Measurements from ENCODE around the gene GABRG3.

Gene GABRG3

GRCh38 chr15:27458345-27459084 is 487.5 kb downstream of the GABRG3 start:
- WGBS = 95% methylated on average over 14 of the region's 14 CpGs
- H3K27ac ChIP-seq (ENCODE audit: low read depth, low read length) = no peak overlapping the region
- no peak overlapping the region for H3K4me3 ChIP-seq (ENCODE audit: low read length)
- no peak overlapping the region for H3K9ac ChIP-seq (ENCODE audit: low read depth, low read length)
- no peaks in the 10 kb centered on the region for H3K9me3 ChIP-seq (ENCODE audit: insufficient read depth, low read depth, low read length)
- H3K4me1 ChIP-seq (ENCODE audit: insufficient read depth, low read length) = no peaks in the 10 kb centered on the region
- H3K27me3 ChIP-seq (ENCODE audit: insufficient read depth, low read length) = no peaks in the 10 kb centered on the region
- no peaks in the 10 kb centered on the region for H3K36me3 ChIP-seq (ENCODE audit: insufficient read depth, low read length)

- Histone ChIP-seq H3K27ac (ENCODE audit: low read depth, low read length) (no peak overlapping the region), H3K36me3 (ENCODE audit: insufficient read depth, low read length) (no peaks in the 10 kb centered on the region), H3K9ac (ENCODE audit: low read depth, low read length) (no peak overlapping the region), H3K27me3 (ENCODE audit: insufficient read depth, low read length) (no peaks in the 10 kb centered on the region), H3K4me3 (ENCODE audit: low read length) (no peak overlapping the region), H3K4me1 (ENCODE audit: insufficient read depth, low read length) (no peaks in the 10 kb centered on the region), H3K9me3 (ENCODE audit: insufficient read depth, low read depth, low read length) (no peaks in the 10 kb centered on the region)
- WGBS = 92% methylated on average over 4 of the region's 4 CpGs
These were observed 488.9 kb downstream of the GABRG3 start for GRCh38 chr15:27459836-27460235.

GRCh38 chr15:27461181-27461580 is 490.2 kb downstream of the GABRG3 start:
- Histone ChIP-seq H3K4me1 (ENCODE audit: insufficient read depth, low read length) (no peaks in the 10 kb centered on the region), H3K9ac (ENCODE audit: low read depth, low read length) (no peak overlapping the region), H3K27ac (ENCODE audit: low read depth, low read length) (no peak overlapping the region), H3K27me3 (ENCODE audit: insufficient read depth, low read length) (no peaks in the 10 kb centered on the region), H3K9me3 (ENCODE audit: insufficient read depth, low read depth, low read length) (no peaks in the 10 kb centered on the region), H3K36me3 (ENCODE audit: insufficient read depth, low read length) (no peaks in the 10 kb centered on the region), H3K4me3 (ENCODE audit: low read length) (no peak overlapping the region)
- WGBS = 96% methylated on average over 5 of the region's 5 CpGs

- 92% methylated on average over 7 of the region's 8 CpGs for WGBS
- H3K27ac ChIP-seq (ENCODE audit: low read depth, low read length) = no peak overlapping the region
- no peaks in the 10 kb centered on the region for H3K36me3 ChIP-seq (ENCODE audit: insufficient read depth, low read length)
- H3K4me1 ChIP-seq (ENCODE audit: insufficient read depth, low read length) = no peaks in the 10 kb centered on the region
- H3K27me3 ChIP-seq (ENCODE audit: insufficient read depth, low read length) = no peaks in the 10 kb centered on the region
- no peaks in the 10 kb centered on the region for H3K9me3 ChIP-seq (ENCODE audit: insufficient read depth, low read depth, low read length)
- H3K9ac ChIP-seq (ENCODE audit: low read depth, low read length) = no peak overlapping the region
- no peak overlapping the region for H3K4me3 ChIP-seq (ENCODE audit: low read length)
These were observed 492.6 kb downstream of the GABRG3 start for GRCh38 chr15:27463525-27464088.

- H3K9me3 ChIP-seq (ENCODE audit: insufficient read depth, low read depth, low read length) = no peaks in the 10 kb centered on the region
- no peak overlapping the region for H3K27ac ChIP-seq (ENCODE audit: low read depth, low read length)
- no peaks in the 10 kb centered on the region for H3K4me1 ChIP-seq (ENCODE audit: insufficient read depth, low read length)
- H3K36me3 ChIP-seq (ENCODE audit: insufficient read depth, low read length) = no peaks in the 10 kb centered on the region
- H3K27me3 ChIP-seq (ENCODE audit: insufficient read depth, low read length) = no peaks in the 10 kb centered on the region
- 76% methylated on average over 8 of the region's 10 CpGs for WGBS
- H3K4me3 ChIP-seq (ENCODE audit: low read length) = no peak overlapping the region
- H3K9ac ChIP-seq (ENCODE audit: low read depth, low read length) = no peak overlapping the region
These were observed 494.1 kb downstream of the GABRG3 start for GRCh38 chr15:27464941-27465612.

GRCh38 chr15:27466758-27467157 is 495.8 kb downstream of the GABRG3 start:
- Histone ChIP-seq H3K4me1 (ENCODE audit: insufficient read depth, low read length) (no peaks in the 10 kb centered on the region), H3K4me3 (ENCODE audit: low read length) (no peak overlapping the region), H3K9me3 (ENCODE audit: insufficient read depth, low read depth, low read length) (peaks cover 7% of the 10 kb centered on the region; the same call in 1 of the 2 replicates), H3K9ac (ENCODE audit: low read depth, low read length) (no peak overlapping the region), H3K27me3 (ENCODE audit: insufficient read depth, low read length) (no peaks in the 10 kb centered on the region), H3K27ac (ENCODE audit: low read depth, low read length) (no peak overlapping the region), H3K36me3 (ENCODE audit: insufficient read depth, low read length) (no peaks in the 10 kb centered on the region)
- 96% methylated on average over 1 of the region's 2 CpGs for WGBS

- no peaks in the 10 kb centered on the region for H3K27me3 ChIP-seq (ENCODE audit: insufficient read depth, low read length)
- H3K9ac ChIP-seq (ENCODE audit: low read depth, low read length) = no peak overlapping the region
- no peak overlapping the region for H3K4me3 ChIP-seq (ENCODE audit: low read length)
- H3K27ac ChIP-seq (ENCODE audit: low read depth, low read length) = no peak overlapping the region
- H3K4me1 ChIP-seq (ENCODE audit: insufficient read depth, low read length) = no peaks in the 10 kb centered on the region
- H3K9me3 ChIP-seq (ENCODE audit: insufficient read depth, low read depth, low read length) = peaks cover 7% of the 10 kb centered on the region; the same call in 1 of the 2 replicates
- no peaks in the 10 kb centered on the region for H3K36me3 ChIP-seq (ENCODE audit: insufficient read depth, low read length)
- WGBS = 93% methylated on average over 3 of the region's 3 CpGs
These were observed 497.2 kb downstream of the GABRG3 start for GRCh38 chr15:27468151-27468591.

- WGBS = 86% methylated on average over 1 of the region's 1 CpG
- H3K9me3 ChIP-seq (ENCODE audit: insufficient read depth, low read depth, low read length) = peaks cover 7% of the 10 kb centered on the region; the same call in 1 of the 2 replicates
- H3K36me3 ChIP-seq (ENCODE audit: insufficient read depth, low read length) = no peaks in the 10 kb centered on the region
- H3K27ac ChIP-seq (ENCODE audit: low read depth, low read length) = no peak overlapping the region
- no peaks in the 10 kb centered on the region for H3K27me3 ChIP-seq (ENCODE audit: insufficient read depth, low read length)
- no peaks in the 10 kb centered on the region for H3K4me1 ChIP-seq (ENCODE audit: insufficient read depth, low read length)
- H3K4me3 ChIP-seq (ENCODE audit: low read length) = no peak overlapping the region
- H3K9ac ChIP-seq (ENCODE audit: low read depth, low read length) = no peak overlapping the region
These were observed 502.9 kb downstream of the GABRG3 start for GRCh38 chr15:27473845-27474244.

- no peaks in the 10 kb centered on the region for H3K27me3 ChIP-seq (ENCODE audit: insufficient read depth, low read length)
- no peaks in the 10 kb centered on the region for H3K36me3 ChIP-seq (ENCODE audit: insufficient read depth, low read length)
- H3K4me1 ChIP-seq (ENCODE audit: insufficient read depth, low read length) = no peaks in the 10 kb centered on the region
- 96% methylated on average over 4 of the region's 4 CpGs for WGBS
- no peak overlapping the region for H3K9ac ChIP-seq (ENCODE audit: low read depth, low read length)
- no peak overlapping the region for H3K27ac ChIP-seq (ENCODE audit: low read depth, low read length)
- H3K4me3 ChIP-seq (ENCODE audit: low read length) = no peak overlapping the region
- H3K9me3 ChIP-seq (ENCODE audit: insufficient read depth, low read depth, low read length) = peaks cover 7% of the 10 kb centered on the region; the same call in 1 of the 2 replicates
These were observed 504.4 kb downstream of the GABRG3 start for GRCh38 chr15:27475395-27475794.

- 85% methylated on average over 4 of the region's 4 CpGs for WGBS
- no peak overlapping the region for H3K27ac ChIP-seq (ENCODE audit: low read depth, low read length)
- H3K36me3 ChIP-seq (ENCODE audit: insufficient read depth, low read length) = no peaks in the 10 kb centered on the region
- H3K9ac ChIP-seq (ENCODE audit: low read depth, low read length) = no peak overlapping the region
- peaks cover 2% of the 10 kb centered on the region; the same call in 1 of the 2 replicates for H3K9me3 ChIP-seq (ENCODE audit: insufficient read depth, low read depth, low read length)
- no peaks in the 10 kb centered on the region for H3K27me3 ChIP-seq (ENCODE audit: insufficient read depth, low read length)
- H3K4me3 ChIP-seq (ENCODE audit: low read length) = no peak overlapping the region
- peaks cover 27% of the 10 kb centered on the region for H3K4me1 ChIP-seq (ENCODE audit: insufficient read depth, low read length)
These were observed 508.5 kb downstream of the GABRG3 start for GRCh38 chr15:27479296-27480140.

All from HUES64 (cell line).